Measurements from ENCODE around the gene AURKAIP1. TPM values are rescaled to one million over a fixed set of nuclear protein-coding genes. Genes with fewer than 3 reads are reported as not detected.

Gene AURKAIP1
- total and polyA plus RNA-seq, 2 of the 13 experiments (the other 11 are each of a cell fraction or from before 2014, with no cell fraction given): 69.5 to 175 TPM

GRCh38 chr1:1332031-1332755 is 42.8 kb downstream of the AURKAIP1 start (continued):
- 0 out of 2 replicates have a peak, but pooled peaks have one; percentile 18 for TF ChIP-seq ZNF691 (CRISPR knock-in tag; IDR thresholded peaks at IDR 0.05; ENCODE audit: borderline replicate concordance, low read depth)
- no peak for TF ChIP-seq SUZ12 (IDR thresholded peaks at IDR 0.05; ENCODE audit: low read depth, low read length)
- TF ChIP-seq KMT2B (CRISPR knock-in tag; IDR thresholded peaks at IDR 0.05): no peak
- no peak for TF ChIP-seq BATF2 (CRISPR knock-in tag; IDR thresholded peaks at IDR 0.05)
- TF ChIP-seq MAZ (IDR thresholded peaks at IDR 0.05; ENCODE audit: borderline replicate concordance, low read depth, low read length): no peak
- no peak for TF ChIP-seq MAZ (CRISPR knock-in tag; IDR thresholded peaks at IDR 0.05; ENCODE audit: low read depth)
- peak; percentile 34; the same call in 1 of the 2 replicates for TF ChIP-seq ZNF776 (CRISPR knock-in tag; IDR thresholded peaks at IDR 0.05)
- no peak for TF ChIP-seq PPARG (CRISPR knock-in tag; conservative IDR thresholded peaks at IDR 0.05)
- TF ChIP-seq ZNF546 (CRISPR knock-in tag; conservative IDR thresholded peaks at IDR 0.05): no peak
- TF ChIP-seq ZNF660 (CRISPR knock-in tag; IDR thresholded peaks at IDR 0.05; ENCODE audit: borderline replicate concordance, low read depth): 0 out of 2 replicates have a peak, but pooled peaks have one; percentile 43
- no peak for TF ChIP-seq HNF4G (IDR thresholded peaks at IDR 0.05; ENCODE audit: borderline replicate concordance, low read depth, low read length)
- TF ChIP-seq HNF4G (CRISPR knock-in tag; IDR thresholded peaks at IDR 0.05; ENCODE audit: borderline replicate concordance, low read depth): no peak
- 0 out of 2 replicates have a peak, but pooled peaks have one; percentile 19 for TF ChIP-seq ZNF296 (CRISPR knock-in tag; conservative IDR thresholded peaks at IDR 0.05)
- TF ChIP-seq HNRNPUL1 (IDR thresholded peaks at IDR 0.05; ENCODE audit: low read depth, low read length): no peak
- no peak for TF ChIP-seq RNF219 (CRISPR knock-in tag; IDR thresholded peaks at IDR 0.05)
